ENCODE data around the gene SPOP.

GRCh38 chr17:49676276-49676868 is 1.5 kb downstream of the SPOP start:
- no peak for TF ChIP-seq POLR2AphosphoS5 (IDR thresholded peaks at IDR 0.05)
- no peak for TF ChIP-seq CTCF (IDR thresholded peaks at IDR 0.05)
- no peak for TF ChIP-seq EP300 (IDR thresholded peaks at IDR 0.05; ENCODE audit: low read depth)
- no peak for TF ChIP-seq POLR2A (IDR thresholded peaks at IDR 0.05)
